Upper lobe of left lung (tissue), 4 donors: ENCODE data around the gene STAG1.

ENCODE experiments used
- POLR2AphosphoS5 ChIP-seq, 2 donors: sonication (generic); formaldehyde crosslinking; IDR thresholded peaks; one replicate each; pipeline ENCODE4 v1.5.1; 2017; ENCODE audit warnings: antibody characterized with exemption in 2 of 2
- TF ChIP-seq, protein P1 (sequence below), 6 experiments: fragments of 450-650 bp in 4 of 6; fragments of 200-600 bp in 2 of 6; sonication (generic) in 2 of 6; IDR thresholded peaks; one replicate each; pipeline ENCODE4 v1.5.1; 2016 to 2019; ENCODE audit warnings: antibody characterized with exemption in 6 of 6

- TF ChIP-seq, protein P1, sequence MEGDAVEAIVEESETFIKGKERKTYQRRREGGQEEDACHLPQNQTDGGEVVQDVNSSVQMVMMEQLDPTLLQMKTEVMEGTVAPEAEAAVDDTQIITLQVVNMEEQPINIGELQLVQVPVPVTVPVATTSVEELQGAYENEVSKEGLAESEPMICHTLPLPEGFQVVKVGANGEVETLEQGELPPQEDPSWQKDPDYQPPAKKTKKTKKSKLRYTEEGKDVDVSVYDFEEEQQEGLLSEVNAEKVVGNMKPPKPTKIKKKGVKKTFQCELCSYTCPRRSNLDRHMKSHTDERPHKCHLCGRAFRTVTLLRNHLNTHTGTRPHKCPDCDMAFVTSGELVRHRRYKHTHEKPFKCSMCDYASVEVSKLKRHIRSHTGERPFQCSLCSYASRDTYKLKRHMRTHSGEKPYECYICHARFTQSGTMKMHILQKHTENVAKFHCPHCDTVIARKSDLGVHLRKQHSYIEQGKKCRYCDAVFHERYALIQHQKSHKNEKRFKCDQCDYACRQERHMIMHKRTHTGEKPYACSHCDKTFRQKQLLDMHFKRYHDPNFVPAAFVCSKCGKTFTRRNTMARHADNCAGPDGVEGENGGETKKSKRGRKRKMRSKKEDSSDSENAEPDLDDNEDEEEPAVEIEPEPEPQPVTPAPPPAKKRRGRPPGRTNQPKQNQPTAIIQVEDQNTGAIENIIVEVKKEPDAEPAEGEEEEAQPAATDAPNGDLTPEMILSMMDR (IDR thresholded peaks at IDR 0.05), result no peak
- no peak for TF ChIP-seq POLR2AphosphoS5 (IDR thresholded peaks at IDR 0.05)
These were observed 366.7 kb downstream of the STAG1 start for GRCh38 chr3:136385457-136385856.
